GM12878 (cell line): ENCODE measurements around the gene TLK2. TPM values are rescaled to one million over a fixed set of nuclear protein-coding genes. Genes with fewer than 3 reads are reported as not detected.

ENCODE experiments used
- ATAC-seq: fragments of 200-7000 bp; cut with Tn5 transposase; 3 replicates; pipeline ENCODE4 v1.9.1; 2020; ENCODE audit warnings: mild to moderate bottlenecking, moderate library complexity
- BruUV-seq: library from RNA; stranded (reverse); fragments of 400-500 nt; replicated peaks from 2 replicates; lab custom pipeline; 2021; lab: Mats Ljungman, UMichigan
- CTCF ChIA-PET: fragments of 300-600 bp; sonication (Branson Sonifier 250); formaldehyde crosslinking; extraction: SDS; loops from one replicate; lab custom pipeline; 2021; ENCODE audit warnings: inconsistent platforms; lab: Yijun Ruan, JAX
- POLR2A ChIA-PET: fragments of 350-600 bp; formaldehyde crosslinking; extraction: SDS; loops from one replicate; lab custom pipeline; 2021; ENCODE audit warnings: inconsistent platforms; lab: Charles Lee
- RAD21 ChIA-PET: fragments of 300-600 bp; sonication (Branson Sonifier 250); formaldehyde crosslinking; loops from one replicate; lab custom pipeline; 2023; ENCODE audit warnings: antibody characterized with exemption; ENCODE audit not compliant: unreplicated experiment; lab: Charles Lee
- SMC1A ChIA-PET: fragments of 300-600 bp; sonication (Branson Sonifier 250); formaldehyde crosslinking; loops from one replicate; lab custom pipeline; 2023; ENCODE audit not compliant: unreplicated experiment, uncharacterized antibody; lab: Charles Lee
- DNase-seq: peaks from one replicate; pipeline ENCODE4 v3.0.0-alpha.2; 2011; ENCODE audit warnings: low read depth, low spot score
- FAIRE-seq: peaks from 3 replicates; lab custom pipeline; 2011; peaks lifted over from hg19 to GRCh38; lab: Jason Lieb, UNC
- H2AFZ ChIP-seq: 2 replicates; pipeline ENCODE4 v1.6.0; 2011; ENCODE audit warnings: low read depth, low read length, control low read depth; ENCODE audit not compliant: control insufficient read depth
- H3K27ac ChIP-seq: 2 replicates; pipeline ENCODE4 v1.5.1; 2011; ENCODE audit warnings: control low read depth; ENCODE audit not compliant: control insufficient read depth, insufficient read depth
- H3K27me3 ChIP-seq, 2 experiments: replicated peaks in 1 of 2; 2 replicates each; pipeline versions ENCODE4 v1.6.0 to v1.6.1; 2011; ENCODE audit warnings: low read length in 1 of 2; ENCODE audit not compliant: control insufficient read depth in 2 of 2, insufficient read depth in 2 of 2
- H3K36me3 ChIP-seq, 2 experiments: 2 replicates each; pipeline ENCODE4 v1.5.1; 2011; ENCODE audit warnings: low read length in 1 of 2; ENCODE audit not compliant: control insufficient read depth in 2 of 2, insufficient read depth in 2 of 2
- H3K4me1 ChIP-seq: 2 replicates; pipeline ENCODE4 v1.6.1; 2011; ENCODE audit warnings: mild to moderate bottlenecking, low read length, moderate library complexity, mixed read lengths; ENCODE audit not compliant: control insufficient read depth, insufficient read depth
- H3K4me2 ChIP-seq: 2 replicates; pipeline ENCODE4 v1.6.0; 2011; ENCODE audit warnings: control low read depth; ENCODE audit not compliant: control insufficient read depth, insufficient read depth
- H3K4me3 ChIP-seq: fragments of 200-600 bp; sonication (generic); 2 replicates; pipeline ENCODE4 v1.5.1; 2016
- H3K79me2 ChIP-seq: 2 replicates; pipeline ENCODE4 v1.6.0; 2011; ENCODE audit warnings: low read length; ENCODE audit not compliant: control insufficient read depth, insufficient read depth
- H3K9ac ChIP-seq: 2 replicates; pipeline ENCODE4 v1.8.0; 2011; ENCODE audit warnings: low read length, control low read depth, mixed read lengths; ENCODE audit not compliant: control insufficient read depth, insufficient read depth
- H3K9me3 ChIP-seq: replicated peaks from 3 replicates; pipeline ENCODE4 v1.5.1; 2011; ENCODE audit warnings: mild to moderate bottlenecking, low read length; ENCODE audit not compliant: control insufficient read depth, insufficient read depth
- H4K20me1 ChIP-seq: 2 replicates; pipeline ENCODE4 v1.6.0; 2011; ENCODE audit not compliant: control insufficient read depth, insufficient read depth
- CHD1 ChIP-seq: IDR thresholded peaks from 2 replicates; pipeline ENCODE4 v1.6.1; 2012; ENCODE audit warnings: low read depth, low read length, improper control_type of control experiment
- FOXK2 ChIP-seq: fragments of 450-650 bp; IDR thresholded peaks from 2 replicates; pipeline ENCODE4 v1.6.1; 2017; ENCODE audit warnings: mild to moderate bottlenecking, moderate library complexity
- IKZF2 ChIP-seq, 2 experiments: fragments of 450-650 bp; IDR thresholded peaks; 2 replicates each; pipeline ENCODE4 v1.6.1; 2017; ENCODE audit warnings: mild to moderate bottlenecking in 2 of 2, moderate library complexity in 2 of 2
- MEF2A ChIP-seq: IDR thresholded peaks from 2 replicates; pipeline ENCODE4 v1.6.1; 2011; ENCODE audit warnings: low read depth, mild to moderate bottlenecking, low read length, moderate library complexity; ENCODE audit not compliant: insufficient read depth
- MTA3 ChIP-seq: IDR thresholded peaks from 2 replicates; pipeline ENCODE4 v1.6.1; 2012; ENCODE audit warnings: low read length, inconsistent platforms, borderline replicate concordance
- NFYB ChIP-seq: IDR thresholded peaks from 2 replicates; pipeline ENCODE4 v1.6.1; 2011; ENCODE audit warnings: low read depth, mild to moderate bottlenecking, low read length, improper control_type of control experiment, moderate library complexity; ENCODE audit not compliant: insufficient read depth
- POU2F2 ChIP-seq: IDR thresholded peaks from 3 replicates; pipeline ENCODE4 v1.6.1; 2011; ENCODE audit warnings: low read depth, mild to moderate bottlenecking, low read length, borderline replicate concordance
- SMAD5 ChIP-seq: IDR thresholded peaks from 2 replicates; pipeline ENCODE4 v1.6.1; 2016; ENCODE audit warnings: antibody characterized with exemption, low read depth
- SREBF2 ChIP-seq: IDR thresholded peaks from 2 replicates; pipeline ENCODE4 v1.6.1; 2012; ENCODE audit warnings: mild to moderate bottlenecking, low read length
- SUZ12 ChIP-seq: fragments of 200-600 bp; sonication (generic); IDR thresholded peaks from one replicate; pipeline ENCODE4 v1.6.1; 2018; ENCODE audit warnings: antibody characterized with exemption, mild to moderate bottlenecking; ENCODE audit not compliant: unreplicated experiment
- WGBS: methylation state at CpG from one replicate; pipeline ENCODE4 v1.1.6; 2016; ENCODE audit warnings: low lambda C conversion rate; ENCODE audit not compliant: insufficient replicate concordance, insufficient coverage; ENCODE audit errors: missing lambda C conversion rate; 5-methylcytosine and 5-hydroxymethylcytosine counted together
- in situ Hi-C: fragments of 300-500 bp; cut with MboI; formaldehyde crosslinking; loops from 9 replicates; pipeline ENCODE4 v1.14.3; 2018; ENCODE audit warnings: mixed read lengths
- intact Hi-C: fragments of 100-400 bp; cut with micrococcal nuclease; formaldehyde crosslinking; loops from one replicate; pipeline ENCODE4 v1.14.2; 2022; ENCODE audit not compliant: unreplicated experiment
- polyA plus RNA-seq, 11 experiments: library from polyadenylated mRNA; depleted of rRNA in 4 of 11; unstranded in 6 of 11; stranded (reverse) in 5 of 11; fragments of >200 nt; fragmentation: Nextera tagmentation in 4 of 11; fragmentation: Illumina TruSeq in 1 of 11; extraction: Ambion mirVana in 4 of 11; extraction: Trizol in 1 of 11; gene quantifications; 1 replicate in 1 of 11; 2 replicates in 10 of 11; pipeline versions ENCODE4 v1.2.1 to v1.2.3, GENCODE V29; 2011 to 2016; ENCODE audit warnings: inconsistent platforms in 2 of 11, missing spikeins in 2 of 11, low read depth in 1 of 11
- total RNA-seq, 4 experiments: library from RNA; depleted of rRNA in 3 of 4; stranded (reverse); fragments of >200 nt in 3 of 4; fragmentation: Illumina TruSeq in 1 of 4; extraction: Trizol in 1 of 4; gene quantifications; 2 replicates each; pipeline versions ENCODE4 v1.2.1 to v1.2.3, GENCODE V29; 2013 to 2021

TLK2 gene
- total and polyA plus RNA-seq, 10 of the 15 experiments (the other 5 are each of a cell fraction or from before 2014, with no cell fraction given), result 12.1 to 51.2 (median 27.5) TPM

DNA sequence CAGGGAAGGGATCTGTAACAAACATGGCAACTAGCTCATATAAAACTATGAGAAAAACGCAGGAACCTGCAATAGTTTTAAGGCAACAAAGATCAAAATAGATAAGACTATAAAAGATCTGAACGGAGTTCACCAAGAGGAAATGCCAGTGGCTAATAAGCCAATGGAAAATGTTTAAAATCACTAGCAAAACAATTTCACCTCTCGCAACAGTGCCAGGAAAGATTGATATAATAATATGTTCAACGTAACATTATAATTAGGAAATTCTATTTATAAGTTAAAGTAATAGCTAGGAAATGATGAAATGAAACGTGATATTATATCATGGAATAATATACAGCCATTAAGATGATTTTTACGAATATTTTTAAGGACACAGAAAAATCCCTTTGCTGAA, 164.9 kb downstream of the TLK2 start:
- POLR2A ChIA-PET, result no interaction called here
- Histone ChIP-seq H3K4me2 (no peak overlapping the region), H3K27ac (no peak overlapping the region), H3K9ac (no peak overlapping the region), H3K27me3 (no peaks in the 10 kb centered on the region), H4K20me1 (no peaks in the 10 kb centered on the region), H3K36me3 (no peaks in the 10 kb centered on the region), H3K4me3 (no peak overlapping the region), H3K4me1 (no peaks in the 10 kb centered on the region), H2AFZ (no peak overlapping the region), H3K79me2 (no peaks in the 10 kb centered on the region), H3K9me3 (no peaks in the 10 kb centered on the region)
- DNase-seq (no peak), ATAC-seq (no peak), FAIRE-seq (no peak)
- in situ Hi-C loops (no loop called here), intact Hi-C loops (no loop called here)
- no peak for TF ChIP-seq IKZF2 (IDR thresholded peaks at IDR 0.05)
- TF ChIP-seq MTA3, result no peak
- no peak for TF ChIP-seq MEF2A
- no peak for TF ChIP-seq CHD1
- TF ChIP-seq SUZ12, result no peak
- no peak for TF ChIP-seq POU2F2
- TF ChIP-seq SMAD5, result no peak
- no peak for TF ChIP-seq SREBF2
- TF ChIP-seq NFYB, result no peak
- TF ChIP-seq FOXK2, result no peak
- CTCF ChIA-PET, result no interaction called here
- no TSS peak for BruUV-seq
- RAD21 ChIA-PET, result no interaction called here
- 62% methylated on average over 6 of the region's 6 CpGs for WGBS
- SMC1A ChIA-PET, result interaction anchor here (0.8 kb wide), 1 partner anchor 10 kb away, joined by 3 read pairs; no protein-coding TSS in a partner anchor
